Activated T-cell treated with anti-CD3 and anti-CD28 coated beads for 1 hour (primary cell): ENCODE results near the gene AHNAK2.

Source experiments
- DNase-seq: peaks from one replicate; pipeline ENCODE4 v3.0.0-alpha.2; 2020; ENCODE audit warnings: low read depth

Gene AHNAK2

DNA sequence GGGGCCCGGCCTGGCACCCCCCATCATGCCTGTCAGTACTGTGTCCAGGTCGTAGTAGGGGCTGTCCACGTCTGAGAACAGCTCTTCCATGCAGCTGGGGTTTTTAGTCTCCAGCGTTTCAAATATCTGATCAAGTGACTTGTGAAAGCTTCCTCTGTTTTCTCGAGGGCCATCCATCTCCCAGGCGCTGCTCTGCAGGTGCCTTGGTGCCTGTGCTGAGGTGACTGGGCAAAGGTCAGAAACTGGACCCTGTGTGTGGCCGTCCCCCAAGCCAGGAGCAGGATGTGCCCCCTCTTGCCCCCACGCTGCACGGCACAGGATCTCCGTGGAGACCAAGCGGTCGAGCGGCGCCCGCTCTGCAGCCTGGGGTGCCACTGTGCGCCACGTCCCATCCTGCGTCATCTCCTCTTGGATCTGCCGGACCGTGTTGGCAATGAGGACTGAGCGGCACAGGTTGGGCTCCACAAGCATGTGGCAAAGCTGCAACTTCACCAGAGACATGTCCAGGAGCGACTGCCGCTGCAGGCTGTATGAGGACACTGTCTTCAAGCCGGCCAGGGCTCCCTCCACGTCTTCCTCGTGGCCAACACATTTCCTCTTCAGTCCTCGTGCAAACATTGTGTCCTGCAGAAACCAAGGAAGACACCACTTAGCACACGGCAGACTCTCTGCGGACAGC, 33.3 kb upstream of the AHNAK2 start:
- DNase-seq = no peak

DNA sequence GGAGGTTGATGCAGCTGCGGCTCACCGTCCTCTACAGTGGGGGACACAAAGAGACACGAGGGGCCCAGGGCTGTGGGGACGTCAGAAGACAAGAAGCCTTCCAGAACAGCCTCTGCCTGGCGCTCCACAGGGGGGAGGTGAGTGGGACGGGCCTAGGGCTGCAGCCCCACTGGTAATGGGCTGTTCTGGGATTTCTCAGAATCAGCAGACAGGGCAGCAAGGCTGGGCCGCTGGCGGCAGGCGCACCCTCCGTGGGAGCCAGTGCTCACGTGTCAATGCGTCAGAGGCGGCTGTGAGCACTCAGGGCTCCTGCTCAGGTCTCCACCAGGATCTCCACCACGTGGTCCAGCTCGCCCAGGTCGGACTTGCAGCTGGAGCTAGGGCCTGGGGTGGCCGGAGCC, 32.7 kb upstream of the AHNAK2 start:
- DNase-seq = no peak

GRCh38 chr14:105010106-105010505, 31.9 kb upstream of the AHNAK2 start:
- no peak for DNase-seq

GRCh38 chr14:105007593-105008264, 29.6 kb upstream of the AHNAK2 start:
- no peak for DNase-seq

DNA sequence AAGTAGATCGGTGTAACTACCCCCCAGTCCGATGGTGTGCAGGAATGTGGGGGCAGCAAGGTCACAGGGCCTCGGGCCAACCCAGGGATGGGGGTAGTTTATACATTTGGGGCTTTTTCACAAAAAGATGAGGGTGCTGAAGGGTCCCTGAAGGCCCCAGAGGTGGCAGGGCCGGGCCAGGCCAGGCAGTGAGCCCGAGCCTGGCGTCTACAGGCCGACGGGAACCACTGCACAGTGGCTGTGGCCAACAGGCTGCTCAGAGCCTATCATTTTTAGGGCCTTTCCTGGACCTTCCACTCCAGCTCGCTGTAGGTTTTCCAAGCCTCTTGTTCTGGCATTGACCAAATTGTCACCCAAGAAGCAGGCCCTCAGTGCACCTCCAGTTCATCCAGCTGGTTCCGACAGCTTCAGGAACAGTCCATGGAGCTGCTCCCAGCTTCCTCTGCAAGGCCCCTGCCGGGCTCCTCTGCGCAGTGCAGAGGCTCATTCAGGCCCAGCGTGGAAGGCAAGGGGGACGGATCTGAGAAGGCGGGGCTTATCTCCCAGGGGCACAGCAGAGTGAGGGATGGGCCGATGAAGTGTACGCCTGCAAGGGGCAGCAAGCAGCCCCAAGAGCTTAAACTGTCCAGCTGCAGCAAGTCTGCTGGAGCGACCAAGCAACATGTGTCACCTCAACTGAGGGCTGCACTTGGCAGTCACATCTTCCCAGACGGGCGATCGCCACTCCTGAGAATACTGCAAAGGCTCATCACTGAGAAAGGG, 28.8 kb upstream of the AHNAK2 start:
- no peak for DNase-seq

DNA sequence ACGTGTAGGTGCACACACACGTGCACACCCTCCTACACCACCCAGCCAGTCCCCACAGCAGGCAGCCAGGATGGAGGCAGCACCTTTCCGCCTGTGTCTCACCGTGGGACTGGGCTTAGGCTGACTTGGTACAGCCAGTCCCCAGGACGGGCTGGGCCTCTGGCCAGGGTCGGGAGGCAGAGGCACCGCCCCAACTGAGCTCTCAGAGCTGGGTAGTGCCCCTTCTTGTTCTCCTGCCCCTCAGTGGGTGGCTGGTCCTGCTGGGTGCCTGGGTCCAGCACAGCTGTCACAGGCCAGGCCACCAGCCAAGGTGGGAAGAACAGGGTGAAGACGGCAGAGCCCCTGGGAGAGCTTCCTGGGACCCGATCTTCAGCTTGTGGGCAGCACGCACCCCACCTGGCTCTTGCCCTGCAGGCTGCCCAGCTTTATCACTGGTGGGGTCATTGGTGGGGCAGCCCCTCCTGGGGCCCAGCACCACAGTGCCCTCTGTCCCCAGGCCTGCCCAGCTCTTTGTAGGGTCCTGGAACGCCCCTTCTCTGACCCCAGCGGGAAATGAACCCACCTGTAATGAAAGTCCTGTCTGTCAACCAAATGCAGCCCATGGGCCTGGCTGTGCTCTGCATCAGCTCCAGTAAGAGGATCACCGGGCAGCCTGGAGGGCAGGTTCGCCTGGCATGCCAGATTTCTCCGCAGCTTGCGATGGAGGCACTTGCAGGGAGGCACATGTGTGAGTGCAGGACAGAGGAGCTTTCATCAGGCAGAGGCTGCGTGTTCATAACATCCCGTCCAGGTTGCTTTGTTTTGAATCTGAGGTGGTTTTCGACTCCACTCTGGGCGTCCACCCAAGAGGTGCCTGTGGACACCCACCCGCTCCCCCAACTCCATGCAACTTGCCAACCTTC, 28.0 kb upstream of the AHNAK2 start:
- no peak for DNase-seq

GRCh38 chr14:105005329-105005928, 27.3 kb upstream of the AHNAK2 start:
- no peak for DNase-seq

- no peak for DNase-seq
Measured at GRCh38 chr14:104999361-104999760, 21.2 kb upstream of the AHNAK2 start.

DNA sequence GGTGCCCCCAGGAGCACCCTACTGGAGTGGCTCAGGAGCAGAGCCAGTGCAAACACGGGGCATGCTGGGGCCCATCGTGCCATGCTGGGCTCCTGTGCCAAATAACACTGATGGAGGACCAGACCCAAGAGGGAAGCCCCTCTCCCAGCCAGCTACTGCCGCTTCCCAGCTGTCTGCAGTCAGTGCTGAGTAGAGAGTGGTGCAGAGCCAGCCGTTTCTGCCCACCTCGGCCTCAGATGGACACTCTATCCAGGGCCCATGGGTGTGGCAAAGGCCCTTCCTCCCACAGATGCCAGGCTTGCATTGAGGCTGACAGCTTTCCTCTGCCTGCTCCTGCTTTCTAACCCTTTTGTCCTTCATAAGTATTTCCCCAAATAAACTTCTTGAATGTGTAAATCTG, 20.6 kb upstream of the AHNAK2 start:
- no peak for DNase-seq

GRCh38 chr14:104996483-104996882, 18.3 kb upstream of the AHNAK2 start:
- DNase-seq = no peak

GRCh38 chr14:104996032-104996431, 17.9 kb upstream of the AHNAK2 start:
- no peak for DNase-seq

- no peak for DNase-seq
Measured at GRCh38 chr14:104994978-104995377, 16.8 kb upstream of the AHNAK2 start.

- DNase-seq = no peak
Measured at GRCh38 chr14:104993808-104994591, 15.8 kb upstream of the AHNAK2 start.

DNA sequence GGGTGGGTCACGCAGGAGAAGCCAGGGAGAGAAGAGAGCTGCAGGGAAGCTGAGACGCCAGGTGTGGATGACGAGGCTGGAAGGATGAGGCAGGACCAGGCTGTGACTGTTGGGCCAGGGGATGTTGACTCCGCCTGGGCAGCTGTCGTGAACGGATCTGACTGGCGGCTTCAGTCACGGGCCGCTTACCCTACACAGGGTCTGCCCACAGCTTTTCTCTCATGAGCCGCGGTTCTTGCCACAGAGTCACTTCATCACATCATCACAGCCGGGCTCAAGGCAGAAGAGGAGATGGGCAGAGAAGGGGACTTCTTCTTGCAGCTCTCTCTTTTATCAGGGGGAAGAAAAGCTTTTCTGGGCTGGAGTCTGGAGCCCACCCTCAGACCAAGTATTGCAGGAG, 15.1 kb upstream of the AHNAK2 start:
- DNase-seq = no peak

DNA sequence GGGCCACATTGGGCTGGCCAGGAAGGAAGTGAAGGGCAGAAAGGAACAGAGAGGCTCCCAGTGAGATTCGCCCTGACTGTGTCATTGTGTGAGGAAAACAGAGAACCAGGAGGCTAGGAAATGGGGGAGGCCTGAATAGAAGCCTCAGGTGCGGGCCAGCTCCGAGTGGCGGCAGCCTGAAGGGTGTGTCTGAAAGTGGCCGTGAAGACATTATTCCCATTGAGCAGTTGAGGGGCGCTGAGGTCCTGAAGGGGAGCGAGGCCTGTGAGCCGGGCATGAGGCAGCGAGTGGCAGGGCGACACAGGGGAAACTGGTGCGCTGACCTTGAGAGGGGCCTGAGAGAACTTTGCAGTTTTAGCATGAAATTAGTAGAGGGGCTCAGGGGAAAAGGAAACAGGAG, 14.3 kb upstream of the AHNAK2 start:
- DNase-seq = no peak

- no peak for DNase-seq
Measured at GRCh38 chr14:104991896-104992230, 13.7 kb upstream of the AHNAK2 start.

DNA sequence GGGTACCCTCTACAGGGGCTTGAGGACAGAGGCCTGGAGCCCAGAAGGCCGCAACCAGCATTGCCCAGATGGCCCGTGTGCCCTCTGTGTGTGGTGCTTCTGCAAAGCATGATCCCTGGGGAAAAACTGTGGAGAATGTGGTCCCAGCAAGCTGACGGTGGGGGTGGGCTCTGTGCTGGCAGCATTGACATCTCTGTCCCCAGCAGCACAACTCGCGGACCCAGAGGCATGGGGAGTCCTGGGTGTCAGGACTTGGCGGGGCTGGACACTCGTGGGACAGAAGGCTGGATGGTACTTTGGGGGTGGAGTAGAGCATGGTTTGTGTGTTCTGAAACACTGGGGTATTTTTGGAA, 11.8 kb upstream of the AHNAK2 start:
- DNase-seq = no peak

DNA sequence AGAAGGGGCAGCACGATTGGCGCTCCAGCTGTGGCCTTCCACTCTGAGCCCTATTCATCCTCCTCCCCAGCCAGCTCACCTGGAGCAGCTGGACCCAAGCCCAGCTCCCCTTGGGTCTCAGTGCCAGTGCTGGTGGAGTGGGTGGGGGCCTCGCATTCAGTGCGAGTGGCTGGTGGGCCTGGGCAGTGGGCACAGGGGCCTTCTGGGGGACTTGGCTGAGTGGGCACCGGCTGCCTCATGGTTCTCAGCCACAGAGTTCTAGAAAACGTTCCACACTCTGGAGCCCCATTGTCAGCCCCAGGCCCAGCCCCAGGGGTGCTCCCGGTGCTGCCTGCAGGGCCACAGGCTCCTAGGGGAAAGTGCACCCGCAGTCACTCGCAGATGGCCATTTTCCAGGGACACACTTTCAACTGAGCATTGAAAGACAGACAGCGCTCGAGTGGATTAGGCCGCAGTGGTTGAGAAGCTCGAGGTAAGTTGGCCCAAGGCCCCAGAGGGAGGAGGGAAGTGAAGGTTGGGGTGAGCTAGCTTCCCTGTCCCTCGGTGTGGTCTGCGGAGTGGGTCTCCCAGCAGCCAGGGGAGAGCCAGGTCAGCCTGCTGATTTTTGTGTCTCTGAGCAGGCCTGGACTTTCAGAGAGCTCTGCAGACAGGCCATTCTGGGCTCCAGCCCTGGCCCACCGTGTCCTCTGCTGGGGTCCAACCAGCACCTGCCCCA, 11.2 kb upstream of the AHNAK2 start:
- DNase-seq = no peak

DNA sequence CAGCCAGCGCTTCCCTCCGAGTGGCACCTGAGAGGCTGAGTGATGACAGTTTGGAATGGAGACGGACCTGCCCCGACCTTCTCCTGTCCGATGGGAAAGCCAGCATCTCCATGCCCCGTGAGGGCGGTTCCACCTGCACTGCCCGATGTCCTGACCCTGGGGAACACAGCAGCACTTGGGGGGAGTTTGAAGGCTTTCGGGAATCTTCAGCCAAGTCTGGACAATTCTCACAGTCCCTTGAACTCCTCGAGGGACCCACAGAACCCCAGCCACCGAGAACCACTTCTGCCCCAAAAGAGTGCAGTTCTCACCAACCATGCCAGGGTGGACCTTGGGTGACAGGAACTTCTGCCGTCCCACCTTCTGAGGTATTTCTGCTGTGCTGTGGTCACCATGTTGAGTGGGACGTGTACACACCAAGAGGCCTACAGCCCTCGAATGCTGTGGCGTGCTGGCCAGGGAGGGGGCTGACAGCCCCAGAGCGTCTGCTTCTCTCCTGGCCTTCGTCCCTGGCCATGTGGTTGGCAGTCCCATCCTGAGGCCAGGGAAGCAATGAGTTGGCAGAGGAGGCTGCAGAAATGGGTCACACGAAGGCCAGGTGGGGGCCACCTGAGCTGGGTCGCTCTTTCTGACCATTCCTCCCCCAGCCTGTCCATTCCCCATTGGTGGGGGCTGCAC, 8.5 kb upstream of the AHNAK2 start:
- DNase-seq = no peak
